ENCODE results near the gene OGDH. TPM values are rescaled to one million over a fixed set of nuclear protein-coding genes. Genes with fewer than 3 reads are reported as not detected.
A peak's percentile ranks its signal among the peaks of the same experiment; 100 is the strongest.

OGDH gene
- 59.5 and 66.5 TPM in 2 replicates for total RNA-seq (2013; cell fraction: nucleolus; rRNA removed)
- total RNA-seq (2014; rRNA removed) (60.6 and 63.5 TPM in 2 replicates), total RNA-seq (2014; rRNA removed; fragmentation: Illumina TruSeq; extraction: Trizol) (20.5 and 23.1 TPM in 2 replicates), total RNA-seq (2021) (103 and 104 TPM in 2 replicates), polyA plus RNA-seq (2011; rRNA removed) (16.7 and 33.8 TPM in 2 replicates), polyA plus RNA-seq (2014; fragmentation: Illumina TruSeq; extraction: Trizol) (39.9 and 56.7 TPM in 2 replicates), polyA plus RNA-seq (2014; fragmentation: Nextera tagmentation; extraction: Ambion mirVana) (1 to 10 TPM; 4.1 to 4.2 TPM), polyA plus RNA-seq (2014; rRNA removed) (44.7 and 49.1 TPM in 2 replicates), polyA plus RNA-seq (2016; fragmentation: Nextera tagmentation; extraction: Ambion mirVana) (10 to 100 TPM; 52.0 to 53.2 TPM), polyA minus RNA-seq (2011; rRNA and poly(A)+ RNA removed) (87.7 and 88.6 TPM in 2 replicates), Bru-seq, nascent RNA (percentile 75 among the genes with signal in this experiment), BruChase-seq, experiment 1, labeled RNA remaining after a 6-hour chase (percentile 86 among the genes with signal in this experiment), BruChase-seq, experiment 2, labeled RNA remaining after a 2-hour chase (percentile 81 among the genes with signal in this experiment)
- polyA plus RNA-seq (2011; ENCODE audit: low read depth), result 21.1 TPM
- polyA plus RNA-seq (2011; cell fraction: cytosol; rRNA removed), result 49.7 and 61.0 TPM in 2 replicates
- polyA plus RNA-seq (2011; cell fraction: nucleus; rRNA removed), result 98.8 and 106 TPM in 2 replicates
- 38.1 and 42.9 TPM in 2 replicates for polyA plus RNA-seq (2012)
- 34.1 and 34.2 TPM in 2 replicates for polyA minus RNA-seq (2011; cell fraction: cytosol; rRNA and poly(A)+ RNA removed)
- polyA minus RNA-seq (2011; cell fraction: nucleus; rRNA and poly(A)+ RNA removed), result 25.9 and 35.4 TPM in 2 replicates
- long read RNA-seq, experiment 1, full-length matches to known transcripts, result 2 of 13 reads
- long read RNA-seq, experiment 1, partial matches to known transcripts, result 6 of 13 reads
- long read RNA-seq, experiment 1, other reads (novel, unspliced or antisense), result 5 of 13 reads
- long read RNA-seq, experiment 2, full-length matches to known transcripts, result 3 of 21 reads
- long read RNA-seq, experiment 2, partial matches to known transcripts, result 11 of 21 reads
- long read RNA-seq, experiment 2, other reads (novel, unspliced or antisense), result 7 of 21 reads

- no peaks in the 10 kb centered on the region for H3K9me3 ChIP-seq (replicated peaks; ENCODE audit: control insufficient read depth, insufficient read depth, low read length)
- BruUV-seq (replicated peaks), result no TSS peak
- DNase-seq (ENCODE audit: low read depth, low spot score), result peak; percentile 87
- H3K36me3 ChIP-seq (ENCODE audit: control insufficient read depth in 2 of 2, insufficient read depth in 2 of 2, low read length in 1 of 2), result no peaks in the 10 kb centered on the region
- ChIA-PET POLR2A (interaction anchor here (0.5 to 7.8 kb wide), 28 partner anchors 11 to 685 kb away, joined by 3 to 95 read pairs (median 5); partner anchors contain the start of genes DDX56, H2AZ2, PURB and TMED4), SMC1A (ENCODE audit: uncharacterized antibody, unreplicated experiment) (interaction anchor here (0.9 to 8.8 kb wide), 21 partner anchors 10 to 314 kb away, joined by 3 to 103 read pairs (median 5); partner anchors contain the start of genes H2AZ2 and TMED4), CTCF (interaction anchor here (0.6 to 2.7 kb wide), 10 partner anchors 11 to 377 kb away, joined by 3 to 13 read pairs (median 6); partner anchors contain the start of gene H2AZ2), RAD21 (ENCODE audit: unreplicated experiment) (interaction anchor here (0.7 to 3.3 kb wide), 22 partner anchors 11 to 368 kb away, joined by 3 to 36 read pairs (median 5); partner anchors contain the start of genes DDX56, H2AZ2 and TMED4)
- peaks cover 19% of the 10 kb centered on the region for H3K4me1 ChIP-seq (ENCODE audit: control insufficient read depth, insufficient read depth, low read length)
- peak within 1 kb of the TSS; percentile 83 for H2AFZ ChIP-seq (ENCODE audit: control insufficient read depth, low read depth, low read length)
- intact Hi-C loops (cut with micrococcal nuclease; ENCODE audit: unreplicated experiment) (loop anchor here (1.0 to 5.0 kb wide), 4 partner anchors 27 to 191 kb away; partner anchors contain the start of gene PPIA), in situ Hi-C loops (cut with MboI) (no loop called here)
- 1% methylated on average over 48 of the region's 93 CpGs for WGBS (ENCODE audit: insufficient coverage, insufficient replicate concordance, low lambda C conversion rate, missing lambda C conversion rate)
- peak within 1 kb of the TSS; percentile 91 for H3K4me3 ChIP-seq
- H3K79me2 ChIP-seq (ENCODE audit: control insufficient read depth, insufficient read depth, low read length), result peaks cover 42% of the 10 kb centered on the region
- H3K27me3 ChIP-seq (replicated peaks in 1 of 2; ENCODE audit: control insufficient read depth in 2 of 2, insufficient read depth in 2 of 2, low read length in 1 of 2), result no peaks in the 10 kb centered on the region
- FAIRE-seq, result peak; percentile 95
- H3K9ac ChIP-seq (ENCODE audit: control insufficient read depth, insufficient read depth, low read length), result peak within 1 kb of the TSS; percentile 78
- H3K27ac ChIP-seq (ENCODE audit: control insufficient read depth, insufficient read depth), result peak within 1 kb of the TSS; percentile 93
- no peaks in the 10 kb centered on the region for H4K20me1 ChIP-seq (ENCODE audit: control insufficient read depth, insufficient read depth)
- H3K4me2 ChIP-seq (ENCODE audit: control insufficient read depth, insufficient read depth), result peak within 1 kb of the TSS; percentile 66
- ATAC-seq, result peak; percentile 98
- no peak for TF ChIP-seq MTA2 (IDR thresholded peaks at IDR 0.05; ENCODE audit: low read depth)
- TF ChIP-seq IRF3 (IDR thresholded peaks at IDR 0.05), result peak; percentile 96
- peak; percentile 94 for TF ChIP-seq PML (IDR thresholded peaks at IDR 0.05; ENCODE audit: low read length)
- TF ChIP-seq NFIC (IDR thresholded peaks at IDR 0.05; ENCODE audit: low read depth, low read length), result no peak
- no peak for TF ChIP-seq PAX8 (IDR thresholded peaks at IDR 0.05)
- TF ChIP-seq ELK1 (IDR thresholded peaks at IDR 0.05; ENCODE audit: low read depth, low read length), result no peak
- no peak for TF ChIP-seq IRF5 (IDR thresholded peaks at IDR 0.05; ENCODE audit: borderline replicate concordance)
- TF ChIP-seq EP300 (IDR thresholded peaks at IDR 0.05; ENCODE audit: borderline replicate concordance in 1 of 2, control insufficient read depth in 1 of 2, low read depth in 2 of 2, low read length in 2 of 2), result peak in 1 of 2 experiments; percentile 12; a peak in 1 of 4 replicates
- peak; percentile 72 for TF ChIP-seq CBFB (IDR thresholded peaks at IDR 0.05; ENCODE audit: low read depth)
- TF ChIP-seq TARDBP (IDR thresholded peaks at IDR 0.05; ENCODE audit: borderline replicate concordance), result no peak
- no peak for TF ChIP-seq BCLAF1 (IDR thresholded peaks at IDR 0.05)
Observed at GRCh38 chr7:44606341-44607140, at the start of gene OGDH. OGDH (plus strand) TSS chr7:44606627; CDS start chr7:44624344, 17,717 bp downstream.
